Bone marrow (tissue), 2 donors: ENCODE results near the gene NOL6.
A peak's percentile ranks its signal among the peaks of the same experiment; 100 is the strongest.
"Not testable (repeated sequence)": the region's sequence is repeated elsewhere in the genome, so short reads cannot be mapped to it uniquely, and the experiment has no call there.

ENCODE experiments used
- DNase-seq, 2 donors: peaks; one replicate each; lab custom pipeline; 2025; lab: John Stamatoyannopoulos, UW

Gene NOL6

GRCh38 chr9:33473643-33474352 is at the start of gene NOL6:
TSS of gene NOL6 (minus strand) at chr9:33473924. CDS start at chr9:33473842, 82 bp downstream.
- peak; percentile 76 to 98 for DNase-seq

- not testable (repeated sequence) for DNase-seq
Observed at GRCh38 chr9:33521861-33522260, 48.1 kb upstream of the NOL6 start.

DNA sequence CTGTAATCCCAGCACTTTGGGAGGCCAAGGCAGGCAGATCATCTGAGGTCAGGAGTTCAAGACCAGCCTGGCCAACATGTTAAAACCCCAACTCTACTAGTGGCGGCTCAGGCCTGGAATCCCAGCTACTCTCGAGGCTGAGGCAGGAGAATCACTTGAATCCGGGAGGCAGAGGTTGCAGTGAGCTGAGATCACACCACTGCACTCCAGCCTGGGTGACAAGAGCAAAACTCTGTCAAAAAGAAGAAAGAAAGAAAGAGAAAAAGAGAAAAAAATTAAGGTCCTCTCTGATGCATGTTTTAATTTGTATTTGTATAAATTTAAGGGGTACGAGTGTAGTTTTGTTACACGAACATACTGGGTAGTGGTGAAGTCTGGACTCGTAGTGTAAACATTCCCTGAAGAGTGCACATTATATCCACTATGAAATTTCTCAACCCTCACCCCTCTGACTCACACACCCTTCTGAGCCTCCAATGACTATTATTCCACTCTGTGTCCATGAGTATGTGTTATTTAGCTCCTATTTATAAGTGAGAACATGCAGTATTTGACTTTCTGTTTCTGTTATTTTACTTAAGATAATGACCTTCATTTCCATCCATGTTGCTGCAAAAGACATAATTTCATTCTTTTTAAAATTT is 44.3 kb upstream of the NOL6 start:
- not testable (repeated sequence) for DNase-seq

DNA sequence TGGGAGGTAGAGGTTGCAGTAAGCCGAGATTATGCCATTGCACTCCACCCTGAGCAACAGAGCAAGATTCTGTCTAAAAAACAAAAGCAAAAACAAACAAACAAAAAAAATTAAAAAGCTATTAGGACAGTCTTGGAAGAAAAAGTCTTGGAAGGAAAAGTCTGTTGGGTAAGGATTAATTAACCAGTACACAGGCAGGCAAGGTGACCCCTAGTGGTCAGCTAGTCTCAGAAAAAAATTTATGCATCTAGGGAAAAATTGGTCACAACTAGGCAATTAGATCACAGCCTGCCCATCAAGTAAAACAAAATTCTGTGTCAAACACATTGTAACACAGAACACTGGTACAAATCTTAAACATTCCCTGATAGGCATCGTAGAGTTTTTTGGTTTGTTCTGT is 43.6 kb upstream of the NOL6 start:
- peak in 1 of 2 donors; percentile 3 for DNase-seq

GRCh38 chr9:33516397-33516796 is 42.7 kb upstream of the NOL6 start:
- DNase-seq, result not testable (repeated sequence)

DNA sequence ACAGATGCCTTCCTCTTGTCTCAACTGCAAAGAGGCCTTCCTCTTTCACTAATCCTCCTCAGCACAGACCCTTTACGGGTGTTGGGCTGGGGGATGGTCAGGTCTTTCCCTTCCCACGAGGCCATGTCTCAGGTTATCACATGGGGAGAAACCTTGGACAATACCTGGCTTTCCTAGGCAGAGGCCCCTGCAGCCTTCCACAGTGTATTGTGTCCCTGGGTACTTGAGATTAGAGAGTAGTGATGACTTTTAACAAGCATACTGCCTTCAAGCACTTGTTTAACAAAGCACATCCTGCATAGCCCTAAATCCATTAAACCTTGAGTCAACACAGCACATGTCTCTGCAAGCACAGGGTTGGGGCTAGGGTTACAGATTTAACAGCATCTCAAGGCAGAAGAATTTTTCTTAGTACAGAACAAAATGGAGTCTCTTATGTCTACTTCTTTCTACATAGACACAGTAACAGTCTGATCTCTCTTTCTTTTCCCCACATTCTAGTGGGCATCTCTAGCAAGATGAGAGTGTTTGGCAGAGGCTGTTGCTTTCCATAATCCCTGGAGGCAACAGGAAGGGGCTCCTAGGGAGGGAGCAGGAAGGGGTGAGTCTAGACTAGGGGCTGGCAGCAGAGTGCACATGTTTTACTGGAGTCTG is 41.7 kb upstream of the NOL6 start:
- DNase-seq, result not testable (repeated sequence)

- not testable (repeated sequence) for DNase-seq
Observed at GRCh38 chr9:33512535-33512934, 38.8 kb upstream of the NOL6 start.

- not testable (repeated sequence) for DNase-seq
Observed at GRCh38 chr9:33511184-33511517, 37.4 kb upstream of the NOL6 start.

- peak in 1 of 2 donors; percentile 29 for DNase-seq
Observed at GRCh38 chr9:33510262-33511183, 36.8 kb upstream of the NOL6 start.

DNA sequence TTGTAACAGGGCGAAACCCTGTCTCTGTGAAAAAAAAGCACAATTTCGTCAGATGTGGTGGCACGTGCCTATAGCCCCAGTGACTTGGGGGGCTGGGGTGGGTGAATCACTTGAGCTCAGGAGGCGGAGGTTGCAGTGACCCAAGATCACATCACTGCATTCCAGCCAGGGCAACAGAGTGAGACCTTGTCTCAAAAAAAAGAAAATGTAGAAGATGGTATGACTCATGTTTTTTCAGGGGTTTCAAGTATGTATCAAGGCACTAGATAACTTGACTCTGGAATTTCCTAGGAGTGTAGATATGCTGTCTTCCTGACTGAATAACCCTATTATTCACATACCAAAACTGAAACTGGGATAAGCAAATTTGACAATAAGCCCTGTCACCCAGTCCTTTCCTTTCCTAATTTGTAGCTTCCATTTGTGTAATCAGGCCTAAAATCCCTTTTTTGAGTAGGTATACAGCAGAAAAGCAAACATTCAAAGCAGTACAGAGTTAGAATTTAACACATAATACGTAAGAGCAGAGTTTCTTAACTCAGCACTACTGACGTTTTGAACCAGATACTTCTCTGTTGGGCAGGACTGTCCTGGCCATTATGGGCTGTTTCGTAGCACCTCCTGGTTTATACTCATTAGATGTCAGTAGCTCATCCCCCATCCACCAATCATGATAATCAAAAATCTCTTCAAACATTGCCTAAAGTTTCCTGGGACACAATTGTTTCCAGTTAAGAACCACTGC is 33.1 kb upstream of the NOL6 start:
- no peak for DNase-seq

DNA sequence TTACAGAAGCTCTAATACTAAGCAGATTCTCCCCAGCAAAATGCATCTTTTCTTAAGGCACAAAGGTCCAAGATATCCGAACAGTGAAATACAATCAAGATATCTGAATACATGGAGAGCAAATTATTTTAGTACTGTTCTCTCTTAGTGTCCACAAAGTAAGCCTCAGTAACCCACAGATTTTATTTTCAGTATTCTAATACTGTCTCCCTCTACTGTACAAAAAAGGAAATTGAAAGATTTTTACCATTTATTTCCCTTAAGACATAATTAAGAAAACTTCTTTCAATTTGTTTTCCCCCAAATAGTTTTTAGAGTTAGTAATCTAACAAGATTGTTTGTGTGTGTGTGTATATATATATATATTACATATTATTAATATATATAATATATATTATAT is 24.7 kb upstream of the NOL6 start:
- peak in 1 of 2 donors; percentile 4 for DNase-seq

- not testable (repeated sequence) for DNase-seq
Observed at GRCh38 chr9:33493819-33494218, 20.1 kb upstream of the NOL6 start.

DNA sequence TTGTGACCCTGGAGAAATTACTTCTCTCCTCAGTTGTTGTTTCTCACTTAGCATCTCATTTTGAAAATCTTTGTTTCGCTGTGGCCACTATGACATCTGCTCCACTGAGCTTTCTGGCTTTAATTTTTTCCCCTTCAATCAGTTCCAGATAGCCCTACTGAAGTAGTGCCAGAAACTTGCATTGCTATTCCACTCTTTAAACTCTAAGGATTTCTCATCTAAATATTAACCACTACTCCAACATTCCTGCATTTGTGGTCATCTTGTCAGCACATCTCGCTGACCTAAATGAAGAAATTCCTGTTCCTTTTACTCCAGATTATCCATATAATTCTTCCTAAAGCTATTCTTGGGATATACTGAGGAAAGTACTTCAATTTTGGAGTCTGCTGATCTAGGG is 15.3 kb upstream of the NOL6 start:
- no peak for DNase-seq

DNA sequence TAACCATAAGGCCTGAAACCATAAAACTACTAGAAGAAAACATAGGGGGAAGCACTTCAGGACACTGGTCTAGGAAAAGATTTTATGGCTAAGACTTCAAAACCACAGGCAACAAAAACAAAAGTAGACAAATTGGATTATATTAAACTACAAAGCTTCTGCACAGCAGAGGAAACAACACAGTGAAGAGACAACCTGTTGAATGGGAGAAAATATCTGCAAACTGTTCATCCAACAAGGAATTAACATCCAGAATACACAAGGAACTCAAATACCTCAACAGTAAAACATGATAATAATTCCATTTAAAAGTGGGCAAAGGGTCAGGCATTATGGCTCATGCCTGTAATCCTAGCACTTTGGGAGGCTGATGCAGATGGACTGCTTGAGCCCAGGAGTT is 11.6 kb upstream of the NOL6 start:
- not testable (repeated sequence) for DNase-seq

GRCh38 chr9:33480976-33481375 is 7.3 kb upstream of the NOL6 start:
- no peak for DNase-seq

DNA sequence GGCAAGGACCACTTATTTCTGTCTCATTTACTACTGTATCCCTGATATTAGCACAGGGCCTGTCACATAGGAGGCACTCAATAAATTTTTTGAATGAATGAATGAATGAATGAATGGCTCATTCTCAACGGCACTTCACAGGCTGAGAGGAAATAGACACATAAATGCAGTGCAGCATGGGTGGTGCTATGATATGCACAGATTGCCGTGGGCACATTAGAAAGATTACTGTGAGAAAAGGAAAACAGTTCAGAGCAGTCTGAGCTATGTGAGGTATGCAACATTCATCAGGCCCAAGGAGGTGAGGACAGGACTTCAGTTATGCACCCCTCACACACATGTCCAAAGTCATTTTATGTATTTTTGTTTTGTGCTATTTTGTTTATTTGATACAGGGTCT is 6.4 kb upstream of the NOL6 start:
- no peak for DNase-seq

DNA sequence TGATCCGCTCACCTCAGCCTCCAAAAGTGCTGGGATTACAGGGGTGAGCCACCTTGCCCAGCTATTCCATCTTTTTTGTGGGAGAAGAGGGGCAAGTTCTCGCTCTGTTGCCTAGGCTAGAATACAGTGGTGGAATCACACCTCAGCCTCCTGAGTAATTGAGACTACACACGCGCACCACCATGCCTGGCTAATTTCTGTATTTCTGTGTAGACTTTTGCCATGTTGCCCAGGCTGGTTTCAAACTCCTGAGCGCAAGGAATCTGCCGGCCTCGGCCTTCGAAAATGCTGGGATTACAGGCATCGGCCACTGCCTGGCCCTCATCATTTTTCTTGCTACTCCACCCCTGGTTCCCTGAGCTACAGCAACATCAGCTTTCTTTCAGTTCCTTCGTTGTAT is 2.8 kb upstream of the NOL6 start:
- no peak for DNase-seq

GRCh38 chr9:33475357-33475756 is 1.6 kb upstream of the NOL6 start:
- no peak for DNase-seq

GRCh38 chr9:33472881-33473615 is 676 bp downstream of the NOL6 start:
- DNase-seq, result no peak

- DNase-seq, result no peak
Observed at GRCh38 chr9:33472171-33472880, 1.4 kb downstream of the NOL6 start.
